Neural progenitor cell (in vitro differentiated cells): ENCODE measurements around the gene NTMT1.

Experiments used
- CTCF ChIP-seq: fragments of 200-600 bp; sonication (generic); IDR thresholded peaks from 2 replicates; pipeline ENCODE4 v1.5.1; 2017; ENCODE audit warnings: antibody characterized with exemption, mild to moderate bottlenecking
- EZH2 ChIP-seq: fragments of 200-600 bp; sonication (generic); IDR thresholded peaks from 2 replicates; pipeline ENCODE4 v1.6.1; 2017; ENCODE audit warnings: antibody characterized with exemption, mild to moderate bottlenecking, moderate library complexity

GRCh38 chr9:129611307-129611800, 14.6 kb upstream of the NTMT1 start:
- TF ChIP-seq CTCF, result no peak
- TF ChIP-seq EZH2, result no peak
